Measurements from ENCODE around the gene MPC1. TPM values are rescaled to one million over a fixed set of nuclear protein-coding genes. Genes with fewer than 3 reads are reported as not detected.

The MPC1 gene
- total and polyA plus RNA-seq, 2 experiments from 2014 or later = 15.5 to 39.4 TPM

DNA sequence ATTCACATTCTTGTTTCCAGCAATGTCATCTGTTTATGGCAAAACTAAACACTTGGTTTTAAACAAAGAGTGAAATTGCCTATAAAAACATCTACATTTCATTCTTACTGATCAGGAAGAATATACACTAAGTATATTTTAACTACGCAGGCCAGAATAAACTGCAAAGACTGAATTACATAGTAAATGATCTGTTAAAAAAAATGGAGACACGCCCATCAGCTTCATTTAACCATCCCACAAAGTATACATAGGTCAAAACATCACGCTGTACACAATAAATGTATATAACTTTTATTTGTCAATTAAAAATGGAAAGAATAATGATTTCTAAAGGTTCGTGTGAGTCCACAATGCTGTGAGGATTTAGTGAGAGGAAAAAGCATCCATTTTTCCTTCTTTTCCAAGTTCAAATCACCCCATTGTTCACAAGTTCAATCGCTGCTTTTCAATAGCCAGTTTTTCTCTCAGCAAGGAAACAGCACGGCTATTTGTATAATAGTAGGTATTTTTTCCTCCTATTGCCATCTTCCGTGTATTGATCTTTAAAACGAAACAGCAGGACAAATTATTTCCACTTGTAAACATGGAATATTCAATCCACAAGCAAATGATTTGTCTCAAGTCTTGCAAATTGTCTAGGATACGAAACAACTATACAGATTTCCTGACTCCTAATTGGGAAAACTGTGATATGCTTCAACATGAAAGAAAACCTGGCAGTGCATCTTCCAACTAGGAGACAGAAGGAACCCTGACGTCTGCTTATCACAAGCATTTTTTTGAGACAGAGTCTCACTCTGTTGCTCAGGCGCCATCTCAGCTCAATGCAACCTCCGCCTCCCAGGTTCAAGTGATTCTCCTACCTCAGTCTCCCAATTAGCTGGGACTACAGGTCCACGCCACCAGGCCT is 51.0 kb downstream of the MPC1 start:
- Mint-ChIP-seq H3K4me1 (peaks cover 43% of the 10 kb centered on the region), H3K27ac (peak overlapping the region; percentile 47; the same call in 1 of the 2 replicates)

GRCh38 chr6:166330612-166331011 is 52.1 kb downstream of the MPC1 start:
- Mint-ChIP-seq H3K4me1 (peaks cover 44% of the 10 kb centered on the region), H3K36me3 (ENCODE audit: low read depth) (peaks cover 30% of the 10 kb centered on the region), H3K27ac (peak overlapping the region; percentile 91), H3K27me3 (ENCODE audit: insufficient read depth, low read depth, poor library complexity) (peaks cover 6% of the 10 kb centered on the region), H3K4me3 (peak overlapping the region; percentile 48), H3K9me3 (no peaks in the 10 kb centered on the region)
- peak; percentile 92 for DNase-seq (ENCODE audit: low spot score)
- Histone ChIP-seq H3K4me1 (ENCODE audit: insufficient read depth) (peaks cover 31% of the 10 kb centered on the region), H3K27me3 (ENCODE audit: insufficient read depth) (no peaks in the 10 kb centered on the region), H3K27ac (ENCODE audit: low read depth) (no peak overlapping the region), H4K20me1 (replicated peaks; ENCODE audit: insufficient read depth) (peaks cover 22% of the 10 kb centered on the region; the same call in 1 of the 2 replicates), H3F3A (replicated peaks; ENCODE audit: low read depth) (no peaks in the 10 kb centered on the region; the same call in 1 of the 2 replicates), H3K4me2 (peak overlapping the region; percentile 44), H3K36me3 (ENCODE audit: insufficient read depth) (no peaks in the 10 kb centered on the region), H3K9me2 (ENCODE audit: insufficient read depth) (no peaks in the 10 kb centered on the region), H3K79me2 (replicated peaks; ENCODE audit: insufficient read depth) (peaks cover 89% of the 10 kb centered on the region), H3K4me3 (no peak overlapping the region), H2AFZ (no peak overlapping the region)
- TF ChIP-seq POLR2AphosphoS5 (IDR thresholded peaks at IDR 0.05; ENCODE audit: low read depth) = peak; percentile 22; the same call in 1 of the 2 replicates
- TF ChIP-seq, protein P1, sequence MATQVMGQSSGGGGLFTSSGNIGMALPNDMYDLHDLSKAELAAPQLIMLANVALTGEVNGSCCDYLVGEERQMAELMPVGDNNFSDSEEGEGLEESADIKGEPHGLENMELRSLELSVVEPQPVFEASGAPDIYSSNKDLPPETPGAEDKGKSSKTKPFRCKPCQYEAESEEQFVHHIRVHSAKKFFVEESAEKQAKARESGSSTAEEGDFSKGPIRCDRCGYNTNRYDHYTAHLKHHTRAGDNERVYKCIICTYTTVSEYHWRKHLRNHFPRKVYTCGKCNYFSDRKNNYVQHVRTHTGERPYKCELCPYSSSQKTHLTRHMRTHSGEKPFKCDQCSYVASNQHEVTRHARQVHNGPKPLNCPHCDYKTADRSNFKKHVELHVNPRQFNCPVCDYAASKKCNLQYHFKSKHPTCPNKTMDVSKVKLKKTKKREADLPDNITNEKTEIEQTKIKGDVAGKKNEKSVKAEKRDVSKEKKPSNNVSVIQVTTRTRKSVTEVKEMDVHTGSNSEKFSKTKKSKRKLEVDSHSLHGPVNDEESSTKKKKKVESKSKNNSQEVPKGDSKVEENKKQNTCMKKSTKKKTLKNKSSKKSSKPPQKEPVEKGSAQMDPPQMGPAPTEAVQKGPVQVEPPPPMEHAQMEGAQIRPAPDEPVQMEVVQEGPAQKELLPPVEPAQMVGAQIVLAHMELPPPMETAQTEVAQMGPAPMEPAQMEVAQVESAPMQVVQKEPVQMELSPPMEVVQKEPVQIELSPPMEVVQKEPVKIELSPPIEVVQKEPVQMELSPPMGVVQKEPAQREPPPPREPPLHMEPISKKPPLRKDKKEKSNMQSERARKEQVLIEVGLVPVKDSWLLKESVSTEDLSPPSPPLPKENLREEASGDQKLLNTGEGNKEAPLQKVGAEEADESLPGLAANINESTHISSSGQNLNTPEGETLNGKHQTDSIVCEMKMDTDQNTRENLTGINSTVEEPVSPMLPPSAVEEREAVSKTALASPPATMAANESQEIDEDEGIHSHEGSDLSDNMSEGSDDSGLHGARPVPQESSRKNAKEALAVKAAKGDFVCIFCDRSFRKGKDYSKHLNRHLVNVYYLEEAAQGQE (IDR thresholded peaks at IDR 0.05; ENCODE audit: unreplicated experiment) = no peak
- TF ChIP-seq, protein P2, sequence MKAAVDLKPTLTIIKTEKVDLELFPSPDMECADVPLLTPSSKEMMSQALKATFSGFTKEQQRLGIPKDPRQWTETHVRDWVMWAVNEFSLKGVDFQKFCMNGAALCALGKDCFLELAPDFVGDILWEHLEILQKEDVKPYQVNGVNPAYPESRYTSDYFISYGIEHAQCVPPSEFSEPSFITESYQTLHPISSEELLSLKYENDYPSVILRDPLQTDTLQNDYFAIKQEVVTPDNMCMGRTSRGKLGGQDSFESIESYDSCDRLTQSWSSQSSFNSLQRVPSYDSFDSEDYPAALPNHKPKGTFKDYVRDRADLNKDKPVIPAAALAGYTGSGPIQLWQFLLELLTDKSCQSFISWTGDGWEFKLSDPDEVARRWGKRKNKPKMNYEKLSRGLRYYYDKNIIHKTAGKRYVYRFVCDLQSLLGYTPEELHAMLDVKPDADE (IDR thresholded peaks at IDR 0.05) = no peak
- peak; percentile 45 to 67 for TF ChIP-seq CTCF (conservative IDR thresholded peaks at IDR 0.05; ENCODE audit: low read depth in 2 of 2)
- TF ChIP-seq EZH2phosphoT487 (IDR thresholded peaks at IDR 0.05; ENCODE audit: unreplicated experiment) = no peak
- TF ChIP-seq JUNB (IDR thresholded peaks at IDR 0.05; ENCODE audit: unreplicated experiment) = no peak
- TF ChIP-seq ZNF114 (CRISPR knock-in tag; IDR thresholded peaks at IDR 0.05) = no peak
- TF ChIP-seq NANOG (IDR thresholded peaks at IDR 0.05; ENCODE audit: borderline replicate concordance) = no peak
- ATAC-seq = peak; percentile 99

More for the DNA sequence above, 51.0 kb downstream of the MPC1 start:
- no peaks in the 10 kb centered on the region; the same call in 1 of the 2 replicates for H3F3A ChIP-seq (replicated peaks; ENCODE audit: low read depth)
- H3K4me2 ChIP-seq = peak overlapping the region; percentile 44
- no peaks in the 10 kb centered on the region for H3K36me3 ChIP-seq (ENCODE audit: insufficient read depth)
- H3K27ac ChIP-seq (ENCODE audit: low read depth) = peak overlapping the region; percentile 1; the same call in 1 of the 2 replicates
- no peaks in the 10 kb centered on the region for H3K9me2 ChIP-seq (ENCODE audit: insufficient read depth)
- ATAC-seq (no peak), DNase-seq (ENCODE audit: low spot score) (no peak)
- H3K4me1 ChIP-seq (ENCODE audit: insufficient read depth) = peaks cover 31% of the 10 kb centered on the region
- Mint-ChIP-seq H3K36me3 (ENCODE audit: low read depth) (peaks cover 26% of the 10 kb centered on the region), H3K9me3 (no peaks in the 10 kb centered on the region), H3K4me3 (no peak overlapping the region), H3K27me3 (ENCODE audit: insufficient read depth, low read depth, poor library complexity) (peaks cover 6% of the 10 kb centered on the region)
- no peak for TF ChIP-seq CREB1 (CRISPR knock-in tag; IDR thresholded peaks at IDR 0.05; ENCODE audit: low read depth)
- TF ChIP-seq STAT1 (IDR thresholded peaks at IDR 0.05; ENCODE audit: unreplicated experiment) = no peak
- H3K27me3 ChIP-seq (ENCODE audit: insufficient read depth) = no peaks in the 10 kb centered on the region
- H3K4me3 ChIP-seq = no peak overlapping the region
- peaks cover 92% of the 10 kb centered on the region for H3K79me2 ChIP-seq (replicated peaks; ENCODE audit: insufficient read depth)
- no peak overlapping the region for H2AFZ ChIP-seq
- H4K20me1 ChIP-seq (replicated peaks; ENCODE audit: insufficient read depth) = peaks cover 28% of the 10 kb centered on the region

All from GM23338 (cell line).